Fibroblast of skin of abdomen (primary cell): ENCODE results near the gene C6orf62.
"Not testable (repeated sequence)": the region's sequence is repeated elsewhere in the genome, so short reads cannot be mapped to it uniquely, and the experiment has no call there.

Source experiments
- DNase-seq: peaks from one replicate; pipeline ENCODE4 v3.0.0-alpha.2; 2013

The C6orf62 gene

GRCh38 chr6:24742216-24742738 lies 23.3 kb upstream of the C6orf62 start:
- no peak for DNase-seq

- DNase-seq, result peak; percentile 10
Measured at GRCh38 chr6:24740861-24741260, 21.9 kb upstream of the C6orf62 start.

DNA sequence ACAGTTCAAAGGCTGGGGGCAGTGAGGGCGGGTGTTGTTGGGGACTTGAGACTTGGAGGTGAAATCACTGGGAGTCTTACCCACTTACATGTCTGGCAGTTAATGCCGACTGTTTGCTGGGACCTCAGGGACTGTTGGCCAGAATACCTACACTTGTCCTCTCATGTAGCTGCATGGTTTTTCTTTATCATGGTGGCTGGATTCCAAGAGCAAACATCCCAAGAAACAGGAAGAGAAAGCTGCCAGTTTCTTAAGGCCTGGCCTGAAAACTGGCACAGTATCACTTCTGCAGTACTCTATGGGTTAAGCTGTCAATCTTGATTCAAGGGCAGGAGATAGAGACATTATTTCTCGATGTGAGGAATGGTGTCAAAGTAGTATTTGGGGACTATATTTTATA lies 19.8 kb upstream of the C6orf62 start:
- no peak for DNase-seq

- DNase-seq, result not testable (repeated sequence)
Measured at GRCh38 chr6:24734710-24735109, 15.8 kb upstream of the C6orf62 start.

GRCh38 chr6:24734166-24734565 lies 15.2 kb upstream of the C6orf62 start:
- no peak for DNase-seq

DNA sequence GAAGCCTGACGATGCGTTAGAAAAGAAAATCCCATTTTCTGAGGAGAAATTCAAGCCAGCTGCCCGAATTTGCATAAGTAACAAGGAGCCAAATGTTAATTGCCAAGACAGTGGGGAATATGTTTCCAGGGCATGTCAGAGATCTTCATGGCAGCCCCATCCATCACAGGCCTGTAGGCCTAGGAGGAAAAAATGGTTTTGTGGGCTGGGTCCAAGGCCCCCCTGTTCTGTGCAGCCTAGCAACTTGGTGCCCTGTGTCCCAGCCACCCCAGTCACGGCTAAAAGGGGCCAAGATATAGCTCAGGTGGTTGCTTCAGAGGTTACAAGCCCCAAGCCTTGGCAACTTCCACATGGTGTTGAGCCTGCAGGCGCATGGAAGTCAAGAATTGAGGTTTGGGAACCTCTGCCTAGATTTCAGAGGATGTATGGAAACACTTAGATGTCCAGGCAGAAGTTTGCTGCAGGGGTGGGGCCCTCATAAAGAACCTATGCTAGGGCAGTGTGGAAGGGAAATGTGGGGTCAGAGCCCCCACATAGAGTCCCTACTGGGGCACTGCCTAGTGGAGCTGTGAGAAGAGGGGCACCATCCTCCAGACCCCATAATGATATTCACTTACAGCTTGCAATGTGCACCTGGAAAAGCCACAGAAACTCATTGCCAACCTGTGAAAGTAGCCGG lies 12.6 kb upstream of the C6orf62 start:
- DNase-seq, result not testable (repeated sequence)

DNA sequence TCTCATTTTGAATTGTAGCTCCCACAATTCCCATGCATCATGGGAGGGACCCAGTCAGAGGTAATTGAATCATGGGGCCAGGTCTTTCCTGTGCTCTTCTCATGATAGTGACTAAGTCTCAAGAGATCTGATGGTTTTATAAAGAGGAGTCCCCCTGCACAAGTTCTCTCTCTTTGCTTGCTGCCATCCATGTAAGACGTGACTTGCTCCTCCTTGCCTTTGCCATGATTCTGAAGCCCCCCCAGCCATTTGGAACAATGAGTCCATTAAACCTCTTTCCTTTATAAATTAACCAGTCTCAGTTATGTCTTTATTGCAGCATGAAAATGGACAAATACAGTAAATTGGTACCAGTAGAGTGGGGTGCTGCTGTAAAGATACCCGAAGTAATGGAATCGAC lies 11.7 kb upstream of the C6orf62 start:
- DNase-seq, result not testable (repeated sequence)

DNA sequence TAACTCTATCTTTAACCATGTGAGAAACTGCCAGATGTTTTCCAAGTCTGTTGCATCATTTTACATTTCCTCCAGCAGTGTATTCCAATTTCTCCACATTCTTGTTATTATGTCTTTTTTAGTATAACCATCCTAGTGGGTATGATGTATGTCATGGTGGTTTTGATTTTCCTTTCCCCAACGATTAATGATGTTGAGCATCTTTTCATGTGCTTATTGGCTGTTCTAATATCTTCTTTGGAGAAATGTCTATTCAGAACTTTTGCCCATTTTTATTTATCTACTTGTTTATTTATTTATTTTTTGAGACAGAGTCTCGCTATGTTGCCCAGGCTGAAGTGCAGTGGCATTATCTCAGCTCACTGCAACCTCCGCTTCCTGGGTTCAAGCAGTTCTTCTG lies 4.3 kb upstream of the C6orf62 start:
- DNase-seq, result no peak

- no peak for DNase-seq
Measured at GRCh38 chr6:24721461-24722215, 2.7 kb upstream of the C6orf62 start.

GRCh38 chr6:24720604-24721460 lies 1.9 kb upstream of the C6orf62 start:
- DNase-seq, result peak; percentile 100

DNA sequence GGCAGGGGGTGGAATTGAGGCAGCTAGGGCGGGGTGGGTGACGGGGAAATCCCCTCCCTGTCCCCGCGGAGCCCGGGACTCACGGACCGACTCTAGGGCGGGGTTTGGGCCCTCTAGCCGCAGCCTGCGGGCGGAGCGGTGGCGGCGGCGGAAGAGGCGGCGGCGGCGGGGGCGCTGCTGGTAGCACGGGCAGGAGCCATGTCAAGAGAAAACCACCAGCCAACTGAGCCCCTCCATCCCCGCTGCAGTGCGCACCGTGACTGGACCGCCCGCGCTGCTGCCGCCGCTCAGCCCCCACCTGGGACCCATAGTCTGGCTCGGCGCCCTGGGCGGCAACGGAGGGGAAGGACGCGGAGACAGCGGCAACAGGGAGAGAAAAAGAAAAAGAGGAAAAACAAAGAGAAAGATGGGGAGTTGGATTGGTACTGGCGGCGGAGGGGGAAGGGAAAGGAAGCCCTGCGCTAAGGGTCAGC lies 1.2 kb upstream of the C6orf62 start:
- DNase-seq, result peak; percentile 59

DNA sequence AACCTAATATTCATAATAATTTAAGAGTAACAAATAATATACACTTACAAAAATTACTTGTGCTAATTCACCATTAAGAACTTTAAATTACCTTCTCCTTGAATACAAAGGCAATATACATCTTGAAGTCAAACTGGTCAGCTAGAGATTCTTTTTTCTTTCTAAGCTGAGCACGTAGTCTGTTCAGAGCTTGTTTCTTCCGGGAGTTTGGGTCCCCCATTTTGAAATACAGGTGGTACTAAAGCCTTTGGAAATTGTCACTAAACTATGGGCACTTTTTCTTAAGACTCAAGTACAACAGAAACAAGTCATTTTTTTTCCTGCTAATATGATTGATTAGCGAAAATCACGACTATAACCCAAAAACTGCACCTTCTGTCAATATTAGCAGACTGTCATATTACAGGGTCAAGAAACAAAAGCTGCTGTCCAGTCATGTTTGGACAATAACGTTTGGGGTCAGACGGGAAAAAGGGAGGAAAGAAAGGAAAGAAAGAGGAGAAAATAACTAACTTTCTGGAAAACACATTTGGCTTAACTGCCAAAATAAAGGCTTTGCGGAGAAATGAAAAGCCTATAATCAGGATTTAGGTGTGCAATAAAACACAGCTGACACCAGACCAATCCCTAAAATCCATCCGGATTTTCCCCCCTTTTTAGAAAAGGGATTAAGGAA lies 367 bp downstream of the C6orf62 start:
- no peak for DNase-seq

DNA sequence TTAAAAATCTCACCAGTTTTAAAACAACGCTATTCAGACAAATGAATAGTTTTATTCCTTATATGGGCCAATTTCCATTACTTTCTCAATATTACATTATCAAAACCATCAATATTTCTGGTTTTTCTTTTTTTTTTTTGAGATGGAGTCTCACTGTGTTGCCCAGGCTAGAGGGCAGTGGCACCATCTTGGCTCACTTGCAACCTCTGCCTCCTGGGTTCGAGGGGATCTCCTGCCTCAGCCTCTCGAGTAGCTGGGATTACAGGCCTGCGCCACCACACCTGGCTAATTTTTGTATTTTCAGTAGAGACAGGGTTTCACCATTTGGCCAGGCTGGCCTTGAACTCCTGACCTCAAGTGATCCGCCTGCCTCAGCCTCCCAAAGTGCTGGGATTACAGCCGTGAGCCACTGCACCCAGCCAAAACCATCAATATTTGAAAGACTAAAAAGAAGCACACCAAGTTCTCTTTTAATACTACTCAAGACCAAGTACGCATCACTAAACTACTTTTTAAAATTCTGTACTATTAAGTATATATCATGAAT lies 2.3 kb downstream of the C6orf62 start:
- not testable (repeated sequence) for DNase-seq

GRCh38 chr6:24710519-24711303 lies 8.2 kb downstream of the C6orf62 start:
- DNase-seq, result no peak

DNA sequence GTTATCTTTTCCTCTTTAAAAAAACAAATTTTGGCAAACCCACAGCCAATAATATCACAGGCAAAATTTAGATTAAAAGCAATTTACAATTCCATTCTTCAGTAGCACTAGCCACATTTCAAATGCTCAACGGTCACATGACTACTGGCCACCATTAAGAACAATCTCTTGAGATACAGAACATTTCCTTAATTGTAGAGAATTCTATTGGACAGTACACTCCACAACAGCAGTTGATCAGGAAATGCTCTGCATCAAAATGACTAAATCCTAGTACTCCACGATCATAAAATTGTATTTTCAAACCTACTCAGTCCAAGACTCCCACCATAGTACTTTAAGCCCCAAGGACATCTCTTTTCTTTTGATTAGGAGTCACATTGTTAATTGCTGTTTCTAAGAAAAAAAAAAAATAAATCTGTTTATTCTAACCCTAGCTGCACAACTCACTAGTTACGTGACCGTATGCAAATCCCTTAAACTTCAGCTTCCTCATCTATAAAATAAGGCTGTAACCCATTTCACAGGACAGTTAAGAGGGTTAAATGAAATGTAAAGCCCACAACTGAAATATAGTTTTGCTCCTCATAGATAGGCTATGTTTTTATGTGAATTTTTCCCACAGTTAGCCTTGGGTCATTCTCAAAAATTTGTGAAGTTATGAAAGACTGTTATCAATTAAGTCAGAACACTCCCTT lies 9.8 kb downstream of the C6orf62 start:
- DNase-seq, result no peak

- DNase-seq, result no peak
Measured at GRCh38 chr6:24708612-24709011, 10.3 kb downstream of the C6orf62 start.

DNA sequence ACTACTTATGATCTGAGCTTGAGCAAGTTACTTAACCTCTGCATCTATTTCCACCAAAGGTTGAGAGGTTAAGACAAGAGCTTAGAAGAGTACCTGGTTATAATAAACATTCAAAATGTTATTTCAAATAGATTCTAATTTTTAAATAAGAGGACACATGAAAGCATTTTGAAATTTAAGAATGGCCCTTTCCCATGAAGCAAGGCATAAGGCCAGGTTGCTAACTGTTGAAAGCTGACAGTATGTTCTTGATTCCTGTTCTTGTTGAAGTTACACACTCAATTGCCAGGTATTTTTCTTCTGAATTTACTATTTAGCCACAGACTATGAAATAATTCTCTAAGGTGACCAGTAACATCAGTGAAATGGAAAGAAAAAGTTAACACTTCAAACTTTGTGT lies 14.5 kb downstream of the C6orf62 start:
- no peak for DNase-seq

DNA sequence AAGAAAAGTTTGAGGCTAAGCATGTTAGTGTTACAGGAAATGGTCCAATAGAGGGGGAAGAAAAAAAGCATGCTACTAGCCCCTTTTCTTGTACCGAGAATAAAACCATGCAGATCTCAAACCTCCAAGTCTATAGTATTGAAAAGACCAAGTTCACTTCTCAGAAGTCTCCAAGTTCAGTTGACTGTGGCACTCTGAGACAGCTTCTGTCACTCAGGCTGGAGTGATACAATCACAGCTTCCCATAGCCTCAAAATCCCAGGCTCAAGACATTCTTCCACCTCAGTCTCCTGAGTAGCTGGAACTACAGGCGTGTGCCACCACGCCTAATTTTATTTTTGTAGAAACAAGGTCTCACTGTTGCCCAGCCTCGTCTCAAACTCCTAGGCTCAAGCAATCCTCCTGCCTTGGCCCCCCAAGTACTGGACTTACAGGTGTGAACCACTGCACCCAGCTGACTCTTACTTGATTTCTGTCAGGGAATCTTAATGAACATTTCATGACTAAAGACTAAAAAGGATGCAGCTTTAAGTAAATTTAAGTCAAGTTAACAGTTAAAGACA lies 16.2 kb downstream of the C6orf62 start:
- no peak for DNase-seq

GRCh38 chr6:24699521-24700359 lies 19.2 kb downstream of the C6orf62 start:
- DNase-seq, result no peak
